IMR-90 (cell line): Measurements from ENCODE around the gene TLCD1. TPM values are rescaled to one million over a fixed set of nuclear protein-coding genes. Genes with fewer than 3 reads are reported as not detected.

Experiments
- ATAC-seq: fragments of 200-7000 bp; cut with Tn5 transposase; 2 replicates; pipeline ENCODE4 v1.9.1; 2020; ENCODE audit warnings: low read depth, mild to moderate bottlenecking, moderate library complexity
- BruUV-seq: library from RNA; stranded (reverse); fragments of 400-500 nt; replicated peaks from 2 replicates; lab custom pipeline; 2021; lab: Mats Ljungman, UMichigan
- CTCF ChIA-PET: fragments of 300-600 bp; formaldehyde crosslinking; extraction: SDS; loops from one replicate; lab custom pipeline; 2021; ENCODE audit warnings: antibody characterized with exemption; lab: Yijun Ruan, JAX
- POLR2A ChIA-PET: fragments of 300-600 bp; sonication (Branson Sonifier 250); formaldehyde crosslinking; loops from one replicate; lab custom pipeline; 2022; ENCODE audit warnings: antibody characterized with exemption; ENCODE audit not compliant: unreplicated experiment; lab: Charles Lee
- DNase-seq: peaks from one replicate; pipeline ENCODE4 v3.0.0; 2013
- H2AFZ ChIP-seq: replicated peaks from 2 replicates; pipeline ENCODE3; 2013; ENCODE audit warnings: low read length, mild to moderate bottlenecking; ENCODE audit not compliant: poor library complexity
- H2AK5ac ChIP-seq: 2 replicates; pipeline ENCODE4 v1.6.1; 2013; ENCODE audit warnings: low read depth, low read length, inconsistent platforms
- H2AK9ac ChIP-seq: replicated peaks from 2 replicates; pipeline ENCODE3; 2013; ENCODE audit warnings: mild to moderate bottlenecking, low read depth, low read length, moderate library complexity; ENCODE audit not compliant: poor library complexity
- H2BK120ac ChIP-seq: 2 replicates; pipeline ENCODE4 v1.6.1; 2013; ENCODE audit warnings: low read depth, low read length, inconsistent platforms
- H2BK15ac ChIP-seq: 3 replicates; pipeline ENCODE4 v1.6.1; 2013; ENCODE audit warnings: low read depth, low read length, inconsistent platforms
- H2BK20ac ChIP-seq: 2 replicates; pipeline ENCODE4 v1.6.1; 2013; ENCODE audit warnings: low read depth, mild to moderate bottlenecking, inconsistent platforms, low read length, moderate library complexity
- H2BK5ac ChIP-seq: 2 replicates; pipeline ENCODE4 v1.6.1; 2013; ENCODE audit warnings: mild to moderate bottlenecking, low read depth, low read length, inconsistent platforms; ENCODE audit not compliant: poor library complexity, severe bottlenecking
- H3K14ac ChIP-seq: replicated peaks from 2 replicates; pipeline ENCODE4 v1.6.1; 2013; ENCODE audit warnings: low read depth, low read length, inconsistent platforms
- H3K18ac ChIP-seq: 2 replicates; pipeline ENCODE4 v1.6.1; 2013; ENCODE audit warnings: low read depth, low read length, control low read depth
- H3K23ac ChIP-seq: 2 replicates; pipeline ENCODE4 v1.6.1; 2013; ENCODE audit warnings: low read depth, low read length, inconsistent platforms
- H3K27ac ChIP-seq: 2 replicates; pipeline ENCODE4 v1.5.1; 2013; ENCODE audit warnings: mild to moderate bottlenecking, control low read depth, low read length; ENCODE audit not compliant: insufficient read depth
- H3K27me3 ChIP-seq: 2 replicates; pipeline ENCODE4 v1.6.1; 2013; ENCODE audit warnings: low read length; ENCODE audit not compliant: control insufficient read depth, insufficient read depth
- H3K36me3 ChIP-seq: 2 replicates; pipeline ENCODE4 v1.6.1; 2013; ENCODE audit warnings: low read length, mixed read lengths; ENCODE audit not compliant: control insufficient read depth, insufficient read depth
- H3K4ac ChIP-seq: 2 replicates; pipeline ENCODE4 v1.6.1; 2013; ENCODE audit warnings: low read depth, low read length, inconsistent platforms
- H3K4me1 ChIP-seq: 2 replicates; pipeline ENCODE4 v1.6.1; 2013; ENCODE audit warnings: low read length, mixed read lengths; ENCODE audit not compliant: control insufficient read depth, insufficient read depth
- H3K4me2 ChIP-seq: 2 replicates; pipeline ENCODE4 v1.6.1; 2013; ENCODE audit warnings: low read depth, mild to moderate bottlenecking, control low read depth, low read length, moderate library complexity
- H3K4me3 ChIP-seq: 2 replicates; pipeline ENCODE4 v1.5.1; 2013; ENCODE audit warnings: low read depth, mild to moderate bottlenecking, control low read depth, low read length, moderate library complexity; ENCODE audit not compliant: insufficient read depth
- H3K56ac ChIP-seq: 2 replicates; pipeline ENCODE4 v1.6.1; 2013; ENCODE audit warnings: low read length, inconsistent platforms; ENCODE audit not compliant: insufficient read depth; ENCODE audit errors: extremely low read depth
- H3K79me1 ChIP-seq, 2 experiments: 2 replicates each; pipeline ENCODE4 v1.6.1; 2013; ENCODE audit warnings: low read length in 2 of 2, inconsistent platforms in 1 of 2, low read depth in 1 of 2
- H3K9ac ChIP-seq: 2 replicates; pipeline ENCODE4 v1.6.1; 2013; ENCODE audit warnings: low read depth, low read length, control low read depth
- H3K9me1 ChIP-seq: 2 replicates; pipeline ENCODE4 v1.6.1; 2013; ENCODE audit warnings: low read length, inconsistent platforms; ENCODE audit not compliant: insufficient read depth
- H3K9me3 ChIP-seq: 2 replicates; pipeline ENCODE4 v1.6.1; 2013; ENCODE audit warnings: low read length; ENCODE audit not compliant: control insufficient read depth, insufficient read depth
- H4K20me1 ChIP-seq: 2 replicates; pipeline ENCODE4 v1.6.1; 2013; ENCODE audit warnings: low read length, inconsistent platforms; ENCODE audit not compliant: insufficient read depth
- H4K5ac ChIP-seq: 2 replicates; pipeline ENCODE4 v1.6.1; 2013; ENCODE audit warnings: mild to moderate bottlenecking, low read depth, low read length, control low read depth
- H4K8ac ChIP-seq, 2 experiments: 2 replicates each; pipeline ENCODE4 v1.6.1; 2013; ENCODE audit warnings: low read depth in 2 of 2, low read length in 2 of 2, control low read depth in 1 of 2, inconsistent platforms in 1 of 2
- H4K91ac ChIP-seq: 2 replicates; pipeline ENCODE4 v1.6.1; 2013; ENCODE audit warnings: low read depth, low read length, inconsistent platforms; ENCODE audit not compliant: insufficient read depth
- BHLHE40 ChIP-seq: fragments of 150-350 bp; IDR thresholded peaks from 2 replicates; pipeline ENCODE4 v1.6.1; 2016; ENCODE audit warnings: mild to moderate bottlenecking, low read depth, low read length
- CEBPB ChIP-seq: IDR thresholded peaks from 2 replicates; pipeline ENCODE4 v1.6.1; 2012; ENCODE audit warnings: low read depth, low read length, improper control_type of control experiment
- CHD1 ChIP-seq: IDR thresholded peaks from 2 replicates; pipeline ENCODE4 v1.6.1; 2012; ENCODE audit warnings: low read depth, low read length, improper control_type of control experiment
- MXI1 ChIP-seq: IDR thresholded peaks from 2 replicates; pipeline ENCODE4 v1.6.1; 2012; ENCODE audit warnings: low read depth, mild to moderate bottlenecking, low read length, moderate library complexity, borderline replicate concordance
- POLR2A ChIP-seq: IDR thresholded peaks from 2 replicates; pipeline ENCODE4 v1.6.1; 2012; ENCODE audit warnings: mild to moderate bottlenecking, low read depth, low read length
- RCOR1 ChIP-seq: IDR thresholded peaks from 2 replicates; pipeline ENCODE4 v1.6.1; 2012; ENCODE audit warnings: mild to moderate bottlenecking, low read length, improper control_type of control experiment; ENCODE audit not compliant: insufficient replicate concordance
- WGBS, 2 experiments: methylation state at CpG; one replicate each; pipeline versions ENCODE4 v1.1.5 to v1.1.7; 2013; ENCODE audit warnings: missing lambda C conversion rate in 2 of 2; ENCODE audit not compliant: insufficient read length in 1 of 2; ENCODE audit errors: extremely low coverage in 2 of 2; 5-methylcytosine and 5-hydroxymethylcytosine counted together
- dilution Hi-C: fragments of 300-500 bp; cut with HindIII; formaldehyde crosslinking; loops from one replicate; pipeline ENCODE4 v1.14.3; 2018; ENCODE audit warnings: low sequenced_read_pairs; ENCODE audit not compliant: unreplicated experiment
- in situ Hi-C: fragments of 300-500 bp; cut with MboI; formaldehyde crosslinking; loops from 3 replicates; pipeline ENCODE4 v1.14.3; 2019; ENCODE audit warnings: low sequenced_read_pairs, inconsistent platforms, mixed read lengths
- intact Hi-C: fragments of 100-400 bp; cut with micrococcal nuclease; formaldehyde crosslinking; loops from 2 replicates; pipeline ENCODE4 v1.10.0; 2022
- polyA plus RNA-seq, 3 experiments: library from polyadenylated mRNA; depleted of rRNA; stranded (reverse); fragments of >200 nt; gene quantifications; 2 replicates each; pipeline ENCODE4 v1.2.3, GENCODE V29; 2012; ENCODE audit warnings: low replicate concordance in 1 of 3
- total RNA-seq: library from RNA; depleted of rRNA; stranded (reverse); fragments of >200 nt; gene quantifications from 2 replicates; pipeline ENCODE4 v1.2.3, GENCODE V29; 2012

Gene TLCD1
- total and polyA plus RNA-seq, 2 of the 4 experiments (the other 2 are of a cell fraction), result 3.6 to 9.3 TPM

DNA sequence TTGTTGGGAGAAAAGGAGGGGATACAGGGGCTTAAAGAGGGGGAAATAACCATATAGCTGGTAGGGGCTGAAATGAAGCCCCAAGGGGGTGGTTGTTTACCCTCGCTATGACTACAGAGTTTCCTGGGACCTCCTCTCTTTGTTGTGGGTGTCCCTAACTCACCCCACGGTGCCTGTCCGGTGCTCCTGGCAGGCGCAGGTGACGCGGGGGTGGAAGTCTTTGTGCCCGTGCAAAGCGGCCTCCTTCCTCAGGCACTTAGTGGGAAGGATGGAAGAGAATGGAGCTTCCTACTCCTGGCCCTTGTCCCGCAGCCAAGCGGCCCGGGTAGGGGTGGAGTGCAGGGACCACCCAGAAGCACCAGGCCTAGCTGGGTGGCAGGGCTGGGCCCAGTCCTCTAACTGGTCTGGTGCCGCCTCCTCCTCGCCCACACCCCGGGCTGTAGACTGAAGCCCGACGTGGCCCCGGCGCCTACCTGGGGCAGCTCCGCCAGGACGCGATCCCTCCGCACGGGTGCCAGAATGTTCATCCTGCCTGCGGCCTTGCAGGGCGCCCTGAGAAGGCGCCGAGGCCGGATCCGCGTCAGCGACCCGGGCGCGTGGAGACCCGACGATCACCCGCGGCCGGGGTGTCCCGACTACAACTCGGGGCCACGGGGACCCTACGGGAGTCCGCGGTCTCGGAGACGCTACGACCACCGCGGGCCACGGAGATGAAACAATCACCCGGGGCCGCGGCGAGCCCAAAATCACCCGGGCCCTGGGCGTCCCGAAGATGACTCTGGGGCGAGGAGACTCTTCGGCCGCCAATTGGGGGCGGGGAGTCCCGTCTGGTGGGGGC is 9.1 kb downstream of the TLCD1 start:
- ChIA-PET CTCF (no interaction called here), POLR2A (interaction anchor here (0.5 kb wide), 1 partner anchor 199 kb away, joined by 3 read pairs; no protein-coding TSS in a partner anchor)
- ATAC-seq, result peak; percentile 0
- Histone ChIP-seq H2BK15ac (no peak overlapping the region), H3K23ac (peak overlapping the region; percentile 42), H2AK9ac (peak overlapping the region; percentile 99), H4K5ac (peak overlapping the region; percentile 49), H3K4me2 (peak overlapping the region; percentile 97), H4K20me1 (peaks cover 37% of the 10 kb centered on the region), H3K9me1 (peaks cover 23% of the 10 kb centered on the region; the same call in 1 of the 2 replicates), H3K4ac (peak overlapping the region; percentile 95), H3K14ac (peak overlapping the region; percentile 85), H3K79me1 (peaks cover 3 to 60% of the 10 kb centered on the region in 2 experiments; a peak in 2 of 4 replicates), H2AFZ (peak overlapping the region; percentile 83), H3K27me3 (no peaks in the 10 kb centered on the region), H2AK5ac (peak overlapping the region; percentile 35), H3K56ac (peak overlapping the region; percentile 73), H3K4me1 (peaks cover 16% of the 10 kb centered on the region), H2BK120ac (peak overlapping the region; percentile 58), H3K18ac (peak overlapping the region; percentile 67), H3K36me3 (peaks cover 41% of the 10 kb centered on the region), H2BK5ac (peak overlapping the region; percentile 99), H3K4me3 (peak overlapping the region; percentile 80), H2BK20ac (no peak overlapping the region), H3K27ac (peak overlapping the region; percentile 98), H4K8ac (peak overlapping the region; percentile 65 to 94), H3K9ac (peak overlapping the region; percentile 96), H3K9me3 (no peaks in the 10 kb centered on the region), H4K91ac (peak overlapping the region; percentile 64)
- in situ Hi-C loops, result no loop called here
- 0% methylated on average over 40 of the region's 63 CpGs; no CpG with 5 or more reads in 1 of the 2 experiments for WGBS, 2 experiments
- TF ChIP-seq CHD1 (no peak), CEBPB (no peak), RCOR1 (no peak), POLR2A (no peak), BHLHE40 (no peak), MXI1 (no peak)
- no TSS peak for BruUV-seq
- intact Hi-C loops, result no loop called here
- peak; percentile 19 for DNase-seq
- dilution Hi-C loops, result no loop called here
